Measurements from ENCODE around the gene RITA1. TPM values are rescaled to one million over a fixed set of nuclear protein-coding genes. Genes with fewer than 3 reads are reported as not detected.

RITA1 gene
- total RNA-seq, 1 donor from 2014 or later = 17.9 TPM

- Histone ChIP-seq H3K9me3 (replicated peaks) (no peaks in the 10 kb centered on the region), H3K36me3 (no peaks in the 10 kb centered on the region), H3K27ac (replicated peaks) (no peak overlapping the region), H3K4me3 (no peak overlapping the region), H3K4me1 (peaks cover 13% of the 10 kb centered on the region), H3K27me3 (ENCODE audit: low read depth) (peaks cover 43% of the 10 kb centered on the region)
- TF ChIP-seq CTCF (IDR thresholded peaks at IDR 0.05; ENCODE audit: borderline replicate concordance) = no peak
- no peak for DNase-seq
- intact Hi-C loops (cut with micrococcal nuclease) = no loop called here
Observed at GRCh38 chr12:113144806-113145205, 40.7 kb upstream of the RITA1 start.

- Histone ChIP-seq H3K4me3 (no peak overlapping the region), H3K4me1 (peaks cover 15% of the 10 kb centered on the region), H3K9me3 (replicated peaks) (no peaks in the 10 kb centered on the region), H3K27ac (replicated peaks) (no peak overlapping the region), H3K36me3 (no peaks in the 10 kb centered on the region), H3K27me3 (ENCODE audit: low read depth) (peaks cover 54% of the 10 kb centered on the region)
- intact Hi-C loops (cut with micrococcal nuclease) = no loop called here
- no peak for DNase-seq
- no peak for TF ChIP-seq CTCF (IDR thresholded peaks at IDR 0.05; ENCODE audit: borderline replicate concordance)
Observed at GRCh38 chr12:113145720-113146551, 39.6 kb upstream of the RITA1 start.

GRCh38 chr12:113146999-113147398 lies 38.5 kb upstream of the RITA1 start:
- TF ChIP-seq CTCF (IDR thresholded peaks at IDR 0.05; ENCODE audit: borderline replicate concordance) = no peak
- no peaks in the 10 kb centered on the region for H3K9me3 ChIP-seq (replicated peaks)
- H3K4me1 ChIP-seq = peaks cover 14% of the 10 kb centered on the region
- no peak overlapping the region for H3K4me3 ChIP-seq
- DNase-seq = no peak
- no peaks in the 10 kb centered on the region for H3K36me3 ChIP-seq
- peaks cover 61% of the 10 kb centered on the region for H3K27me3 ChIP-seq (ENCODE audit: low read depth)
- no peak overlapping the region for H3K27ac ChIP-seq (replicated peaks)
- intact Hi-C loops (cut with micrococcal nuclease) = no loop called here

GRCh38 chr12:113149361-113150150 lies 36.0 kb upstream of the RITA1 start, which contains the start of gene CFAP73:
Gene CFAP73 (plus strand): TSS chr12:113149724. CDS start chr12:113149858, 134 bp downstream.
- Histone ChIP-seq H3K4me3 (peak within 1 kb of the TSS; percentile 23), H3K27ac (replicated peaks) (no peak within 1 kb of the TSS), H3K4me1 (peaks cover 24% of the 10 kb centered on the region), H3K27me3 (ENCODE audit: low read depth) (peaks cover 69% of the 10 kb centered on the region), H3K36me3 (no peaks in the 10 kb centered on the region), H3K9me3 (replicated peaks) (no peaks in the 10 kb centered on the region)
- DNase-seq = peak; percentile 59
- intact Hi-C loops (cut with micrococcal nuclease) = no loop called here
- no peak for TF ChIP-seq CTCF (IDR thresholded peaks at IDR 0.05; ENCODE audit: borderline replicate concordance)

GRCh38 chr12:113151655-113152054 lies 33.9 kb upstream of the RITA1 start:
- Histone ChIP-seq H3K36me3 (no peaks in the 10 kb centered on the region), H3K4me3 (no peak overlapping the region), H3K27me3 (ENCODE audit: low read depth) (peaks cover 79% of the 10 kb centered on the region), H3K27ac (replicated peaks) (no peak overlapping the region), H3K9me3 (replicated peaks) (no peaks in the 10 kb centered on the region), H3K4me1 (peaks cover 28% of the 10 kb centered on the region)
- intact Hi-C loops (cut with micrococcal nuclease) = no loop called here
- TF ChIP-seq CTCF (IDR thresholded peaks at IDR 0.05; ENCODE audit: borderline replicate concordance) = no peak
- no peak for DNase-seq

All from left ventricle myocardium inferior (tissue), 1 donor.